ENCODE measurements around the gene TLK2.
A peak's percentile ranks its signal among the peaks of the same experiment; 100 is the strongest.

The TLK2 gene

DNA sequence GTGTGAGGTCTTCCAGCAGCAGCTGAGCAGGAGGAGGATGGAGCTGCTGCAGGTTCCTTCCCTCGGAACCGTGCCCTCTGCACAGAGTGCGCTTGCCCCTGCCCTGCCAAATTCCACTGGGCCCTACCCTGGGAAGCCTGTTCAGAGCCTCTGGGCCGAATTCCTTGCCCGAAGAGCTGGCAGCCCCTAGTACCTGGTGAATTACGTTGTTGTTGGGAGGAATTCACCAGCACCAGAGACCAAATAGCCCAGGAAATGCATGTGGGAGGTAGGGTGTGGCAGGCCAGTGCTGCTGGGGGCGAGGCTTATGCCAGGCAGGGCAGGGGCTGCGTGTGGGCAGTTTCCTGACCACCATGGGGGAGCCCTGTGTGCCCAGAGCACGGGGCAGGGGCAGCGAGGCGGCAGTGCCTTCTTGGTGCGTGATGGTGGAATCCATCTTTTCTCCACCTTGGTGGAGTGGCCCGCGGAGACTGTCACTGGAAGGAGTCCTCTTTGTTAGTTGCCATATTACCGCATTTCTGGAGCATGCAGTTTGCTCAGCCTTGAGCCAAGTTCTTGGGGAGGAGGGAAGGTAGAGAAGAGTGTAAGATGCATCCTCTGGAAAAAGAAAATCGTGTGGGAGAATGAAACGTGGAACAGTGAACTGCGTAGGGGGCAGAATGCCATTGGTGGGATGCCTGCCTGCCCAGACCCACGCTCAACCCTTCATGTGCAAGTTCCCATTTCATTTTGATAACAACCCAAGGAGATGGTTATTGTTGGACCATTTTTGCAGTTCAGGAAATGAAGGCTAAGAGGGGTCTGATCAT is 151.1 kb downstream of the TLK2 start:
- no peak for DNase-seq

DNA sequence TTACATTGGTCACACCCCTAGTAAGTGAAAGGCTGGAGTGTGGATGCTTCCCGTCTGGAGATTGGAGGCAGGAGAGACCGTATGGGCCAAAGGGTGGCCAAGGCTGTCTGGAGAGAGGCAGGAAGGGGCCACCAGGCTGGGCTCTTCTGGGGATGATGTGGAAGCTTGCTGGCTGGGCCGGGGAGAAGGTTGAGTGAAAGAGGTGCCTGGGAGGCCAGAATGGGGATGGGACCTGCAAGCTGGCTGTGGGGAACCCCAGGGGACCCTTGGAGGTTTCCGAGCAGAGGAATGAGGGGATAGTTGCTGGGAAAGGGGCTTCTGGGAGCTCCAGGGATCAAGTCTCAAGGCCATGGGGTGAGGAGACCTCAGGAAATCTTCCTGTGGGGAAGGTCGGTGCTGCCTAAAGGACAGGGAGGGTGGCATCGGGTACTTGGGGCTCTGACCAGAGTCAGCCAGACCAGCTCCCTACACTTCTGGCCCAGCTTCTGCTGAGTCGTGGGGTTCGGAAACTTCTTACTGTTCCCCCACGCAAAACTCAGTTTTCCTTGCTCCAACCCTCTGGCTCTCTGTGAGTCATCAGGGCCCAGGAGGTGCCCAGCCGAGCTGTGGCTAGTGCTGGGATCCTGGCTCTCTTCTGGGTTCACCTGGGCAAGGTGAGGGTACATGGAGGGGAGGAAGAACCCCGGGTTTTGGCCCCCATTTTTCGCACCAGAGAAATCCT is 151.9 kb downstream of the TLK2 start:
- peak; percentile 29 for DNase-seq

DNA sequence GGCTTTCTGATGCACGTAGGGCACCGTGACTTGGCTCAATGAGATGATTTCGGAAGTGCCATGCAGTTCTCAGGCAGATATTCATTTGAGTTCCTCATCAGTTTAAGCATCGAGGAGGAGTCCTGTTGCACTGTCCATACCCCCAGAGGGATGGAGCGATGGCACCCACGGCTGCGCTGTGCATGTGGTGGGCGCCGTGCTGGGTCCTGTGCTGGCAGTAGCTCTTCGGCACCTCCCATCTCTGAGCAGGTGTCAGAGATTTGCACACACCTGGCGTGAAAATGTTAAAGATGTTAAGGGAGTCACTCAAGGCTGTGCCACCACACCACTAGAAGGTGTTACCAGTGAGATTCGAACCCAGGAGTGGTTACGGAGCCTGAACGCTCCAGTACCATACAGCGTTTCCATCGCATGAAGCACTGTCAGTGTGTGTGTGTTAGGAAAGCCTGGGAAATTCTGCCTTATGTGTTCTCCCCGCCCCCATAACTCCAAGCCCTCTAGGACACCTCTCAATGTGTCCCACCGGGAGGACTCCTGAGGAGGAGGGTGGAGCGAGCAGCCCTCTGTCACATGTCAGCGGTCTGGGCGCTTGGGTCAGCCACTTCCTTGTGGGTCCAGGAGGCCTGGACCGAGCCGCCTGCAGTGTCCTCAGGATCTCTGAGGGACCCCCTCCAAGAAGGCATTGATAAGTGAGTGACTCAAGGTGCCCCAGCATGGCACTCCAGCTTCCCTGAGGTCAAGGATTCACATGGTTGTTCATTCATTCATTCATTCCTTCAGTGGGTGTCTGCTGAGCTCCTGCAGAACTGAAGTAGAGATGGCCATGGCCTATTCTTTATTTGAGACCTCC is 152.7 kb downstream of the TLK2 start:
- DNase-seq, result no peak

DNA sequence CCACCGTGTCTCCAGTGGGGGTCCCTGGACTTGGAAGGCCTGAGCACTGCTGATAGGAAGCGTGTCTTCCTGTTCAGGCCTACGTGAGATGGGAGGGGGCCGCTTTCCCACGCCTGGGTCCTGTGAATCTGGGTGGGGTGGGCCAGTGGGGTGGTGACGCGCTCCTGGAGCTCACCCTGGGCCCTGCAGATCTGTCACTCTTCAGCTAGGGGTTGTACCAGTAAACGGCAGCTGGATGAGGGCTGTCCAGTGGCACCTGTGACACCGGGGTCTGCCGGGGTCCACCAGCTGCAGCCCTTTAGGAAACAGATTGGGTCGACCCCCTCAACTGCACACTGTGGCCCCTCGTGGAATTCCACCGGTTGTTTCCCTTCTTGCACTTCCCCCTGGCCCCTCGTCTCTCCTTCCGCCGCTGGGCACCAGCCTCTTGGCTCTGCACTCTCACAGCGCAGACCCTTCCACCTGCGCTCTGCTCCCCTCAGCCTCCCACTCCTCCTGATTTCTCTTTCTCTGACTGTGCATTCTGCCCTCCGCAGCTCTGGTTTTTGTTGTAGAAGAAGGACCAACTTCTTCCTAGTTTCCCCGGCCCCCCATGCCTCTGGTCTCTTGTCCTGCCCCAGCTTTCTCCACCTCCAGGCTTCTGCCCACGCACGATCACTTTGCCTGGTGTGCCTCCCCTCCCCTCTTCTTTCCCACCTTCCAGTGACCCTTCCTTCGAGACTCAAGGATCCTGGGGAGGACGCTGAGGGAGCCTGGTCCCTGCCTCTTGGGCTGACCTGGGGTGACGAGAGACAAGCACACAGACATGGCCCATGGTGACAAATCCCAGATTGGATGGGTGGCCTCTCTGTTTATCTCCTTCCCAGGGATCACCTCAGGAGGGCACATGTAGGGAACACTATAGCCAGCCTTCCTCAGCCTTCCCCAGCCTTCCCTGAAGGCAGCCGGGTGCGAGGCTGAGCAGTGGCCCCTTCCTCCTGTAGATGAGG is 153.6 kb downstream of the TLK2 start:
- no peak for DNase-seq

DNA sequence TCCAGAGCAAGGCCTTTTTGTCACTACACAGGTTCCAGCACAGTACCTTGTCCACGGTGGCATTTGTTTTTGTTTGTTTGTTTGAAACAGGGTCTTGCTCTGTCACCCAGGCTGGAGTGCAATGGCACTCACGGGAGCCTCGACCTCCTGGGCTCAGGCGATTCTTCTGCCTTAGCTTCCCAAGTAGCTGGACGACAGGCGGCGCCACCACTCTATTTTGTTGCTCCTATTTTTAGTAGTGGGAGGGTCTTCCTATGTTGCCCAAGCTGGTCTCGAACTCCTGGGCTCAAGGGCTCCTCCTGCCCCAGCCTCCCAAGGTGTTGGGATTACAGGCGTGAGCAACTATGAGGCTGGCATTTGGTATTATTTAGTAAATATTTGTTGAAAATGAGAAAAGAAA is 159.2 kb downstream of the TLK2 start:
- no peak for DNase-seq

DNA sequence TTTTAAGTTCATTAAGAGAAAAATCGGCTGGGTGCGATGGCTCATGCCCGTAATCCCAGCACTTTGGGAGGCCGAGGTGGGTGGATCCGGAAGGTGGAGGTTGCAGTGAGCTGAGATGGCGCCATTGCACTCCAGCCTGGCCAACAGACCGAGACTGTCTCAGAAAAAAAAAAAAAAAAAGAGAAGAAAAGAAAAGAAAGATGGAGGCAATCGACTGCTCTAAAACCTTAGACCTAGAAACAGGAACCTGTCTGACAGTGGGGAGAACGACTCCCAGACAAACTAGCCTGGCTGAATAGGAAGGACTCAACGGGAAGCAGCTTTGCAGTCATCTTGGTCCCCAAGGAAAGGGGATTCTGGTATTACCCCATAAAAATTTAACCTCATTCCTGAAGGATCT is 162.5 kb downstream of the TLK2 start:
- no peak for DNase-seq

DNA sequence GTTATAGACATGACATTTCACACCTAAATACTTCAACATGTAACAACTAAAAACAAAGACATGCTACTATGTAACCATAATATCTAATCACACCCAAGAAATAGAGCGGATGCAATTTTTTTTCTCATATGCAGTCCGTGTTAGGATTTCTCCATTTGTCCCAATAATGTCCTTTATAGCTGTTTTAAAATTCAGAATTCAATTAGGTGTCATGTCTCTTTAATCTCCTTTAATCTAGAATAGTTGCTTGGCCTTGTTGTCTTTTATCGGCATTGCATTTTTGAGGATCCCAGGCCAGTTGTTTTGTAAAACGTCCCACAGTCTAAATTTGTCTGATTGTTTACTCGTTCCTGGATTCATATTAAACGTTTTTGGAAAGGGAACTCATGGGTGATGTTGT is 163.3 kb downstream of the TLK2 start:
- no peak for DNase-seq

DNA sequence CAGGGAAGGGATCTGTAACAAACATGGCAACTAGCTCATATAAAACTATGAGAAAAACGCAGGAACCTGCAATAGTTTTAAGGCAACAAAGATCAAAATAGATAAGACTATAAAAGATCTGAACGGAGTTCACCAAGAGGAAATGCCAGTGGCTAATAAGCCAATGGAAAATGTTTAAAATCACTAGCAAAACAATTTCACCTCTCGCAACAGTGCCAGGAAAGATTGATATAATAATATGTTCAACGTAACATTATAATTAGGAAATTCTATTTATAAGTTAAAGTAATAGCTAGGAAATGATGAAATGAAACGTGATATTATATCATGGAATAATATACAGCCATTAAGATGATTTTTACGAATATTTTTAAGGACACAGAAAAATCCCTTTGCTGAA is 164.9 kb downstream of the TLK2 start:
- DNase-seq, result no peak

DNA sequence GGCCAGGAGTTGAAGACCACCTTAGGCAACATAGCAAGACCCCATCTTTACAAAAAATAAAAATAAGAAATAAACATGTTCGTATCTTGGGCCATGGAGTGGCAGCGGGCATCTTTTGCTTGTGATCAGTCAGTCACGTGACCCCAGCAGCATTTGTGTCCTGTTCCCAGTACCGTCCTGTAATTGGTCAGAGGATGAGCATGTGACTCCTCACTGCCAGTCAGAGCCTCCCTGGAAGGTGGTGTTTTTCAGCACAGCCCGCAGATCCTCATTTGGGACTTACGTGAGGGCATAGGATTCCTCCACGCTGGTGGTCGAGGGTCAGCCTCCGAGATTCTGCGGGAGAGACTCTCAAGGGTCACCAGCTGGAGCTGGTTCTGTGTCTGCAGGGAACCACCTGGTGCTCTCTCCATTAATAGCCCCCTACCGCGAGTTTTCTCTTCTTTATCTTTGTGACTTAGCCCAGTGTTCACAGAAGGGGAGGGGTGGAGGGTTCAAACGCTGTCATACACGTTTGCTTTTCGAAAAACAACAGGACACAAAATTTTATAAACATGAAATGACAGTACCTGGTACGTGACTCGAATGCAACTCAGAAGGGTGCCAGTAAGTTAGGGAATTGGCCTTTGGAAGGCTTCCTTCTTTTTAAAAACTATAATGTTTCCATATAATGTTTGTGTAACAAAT is 166.0 kb downstream of the TLK2 start:
- peak; percentile 21 for DNase-seq

DNA sequence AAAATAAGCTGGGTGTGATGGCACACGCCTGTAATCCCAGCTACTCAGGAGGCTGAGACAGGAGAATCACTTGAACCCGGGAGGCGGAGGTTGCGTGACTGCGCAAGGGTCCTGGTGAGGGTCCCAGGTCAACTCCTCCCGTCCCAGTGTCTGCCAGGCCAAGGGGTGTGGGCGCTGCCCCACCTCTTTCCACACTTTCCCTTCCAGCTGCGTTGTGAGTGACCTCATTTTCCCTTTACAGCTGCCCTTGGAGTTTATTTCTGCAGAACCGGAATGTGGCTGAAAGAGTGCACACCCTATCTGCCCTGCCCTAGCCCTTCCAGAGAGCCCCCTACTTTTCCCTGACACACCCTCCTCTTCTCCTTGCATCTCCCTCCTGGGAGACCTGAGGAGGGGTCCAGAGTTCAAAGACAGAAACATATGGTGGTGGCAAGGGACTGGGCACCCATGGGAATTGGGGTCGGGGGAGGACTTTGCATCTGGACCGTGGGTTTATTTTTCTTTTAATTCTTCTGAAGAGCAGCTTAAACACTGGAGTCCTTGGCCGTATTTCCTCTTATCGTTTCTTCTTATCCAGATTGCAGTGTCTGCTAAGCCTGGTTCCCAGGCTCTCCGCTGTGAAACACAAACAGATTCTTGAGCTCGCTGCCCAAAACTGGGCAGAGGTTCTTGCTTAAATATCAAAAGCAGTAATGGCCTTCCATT is 169.8 kb downstream of the TLK2 start:
- DNase-seq, result no peak

DNA sequence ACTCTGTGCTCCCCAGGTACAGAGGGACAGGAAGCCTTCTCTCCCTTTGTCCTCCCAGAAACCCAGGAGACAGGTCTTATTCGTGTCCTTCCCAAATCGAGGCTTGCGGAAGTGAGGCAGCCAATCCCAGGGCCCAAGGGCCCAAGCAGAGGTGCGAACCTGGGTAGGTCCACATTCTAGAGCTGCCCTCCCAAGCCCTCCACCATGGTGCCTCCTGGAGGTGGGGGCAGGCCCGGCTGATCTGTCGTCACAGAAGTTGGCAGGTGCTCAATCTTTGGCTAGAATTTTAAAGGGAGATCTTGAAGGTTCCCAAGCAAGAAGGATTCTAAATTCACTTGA is 170.3 kb downstream of the TLK2 start:
- DNase-seq, result no peak

DNA sequence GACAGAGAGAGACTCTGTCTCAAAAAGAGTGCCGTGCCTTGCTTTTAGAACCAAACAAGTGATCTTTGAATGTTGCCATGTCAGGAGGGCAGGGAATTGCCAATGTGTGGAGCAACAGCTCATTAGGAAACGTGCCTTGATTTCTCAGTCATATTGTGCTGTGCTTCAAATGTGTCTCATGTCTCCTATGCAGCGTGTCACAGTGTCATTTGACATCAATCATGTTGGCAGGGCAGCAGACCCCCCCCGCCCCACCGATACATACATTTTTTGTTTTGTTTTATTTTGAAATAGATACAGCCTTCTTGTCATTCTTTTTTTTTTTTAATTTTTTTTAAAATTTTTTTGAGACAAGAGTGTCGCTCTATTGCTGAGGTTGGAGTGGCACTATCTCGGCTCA is 170.9 kb downstream of the TLK2 start:
- no peak for DNase-seq

DNA sequence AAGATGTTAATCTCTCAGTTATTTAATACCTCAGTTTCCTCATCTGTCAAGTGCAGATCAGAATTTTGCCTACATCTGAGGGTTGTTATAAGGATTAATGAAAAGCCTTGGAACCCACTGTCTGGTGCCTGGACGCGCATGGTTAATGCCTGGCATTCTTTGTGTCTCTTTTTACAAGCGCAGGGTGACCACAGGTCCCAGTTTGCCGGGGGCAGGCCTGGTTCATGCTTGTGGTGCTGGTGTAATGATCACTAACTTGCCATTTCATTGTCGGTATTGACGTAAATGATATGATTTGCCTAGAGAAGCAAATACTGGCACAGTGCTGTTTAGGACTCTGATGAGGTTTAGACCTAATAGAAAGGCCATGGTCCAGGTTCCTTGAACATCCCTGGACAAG is 172.0 kb downstream of the TLK2 start:
- no peak for DNase-seq

DNA sequence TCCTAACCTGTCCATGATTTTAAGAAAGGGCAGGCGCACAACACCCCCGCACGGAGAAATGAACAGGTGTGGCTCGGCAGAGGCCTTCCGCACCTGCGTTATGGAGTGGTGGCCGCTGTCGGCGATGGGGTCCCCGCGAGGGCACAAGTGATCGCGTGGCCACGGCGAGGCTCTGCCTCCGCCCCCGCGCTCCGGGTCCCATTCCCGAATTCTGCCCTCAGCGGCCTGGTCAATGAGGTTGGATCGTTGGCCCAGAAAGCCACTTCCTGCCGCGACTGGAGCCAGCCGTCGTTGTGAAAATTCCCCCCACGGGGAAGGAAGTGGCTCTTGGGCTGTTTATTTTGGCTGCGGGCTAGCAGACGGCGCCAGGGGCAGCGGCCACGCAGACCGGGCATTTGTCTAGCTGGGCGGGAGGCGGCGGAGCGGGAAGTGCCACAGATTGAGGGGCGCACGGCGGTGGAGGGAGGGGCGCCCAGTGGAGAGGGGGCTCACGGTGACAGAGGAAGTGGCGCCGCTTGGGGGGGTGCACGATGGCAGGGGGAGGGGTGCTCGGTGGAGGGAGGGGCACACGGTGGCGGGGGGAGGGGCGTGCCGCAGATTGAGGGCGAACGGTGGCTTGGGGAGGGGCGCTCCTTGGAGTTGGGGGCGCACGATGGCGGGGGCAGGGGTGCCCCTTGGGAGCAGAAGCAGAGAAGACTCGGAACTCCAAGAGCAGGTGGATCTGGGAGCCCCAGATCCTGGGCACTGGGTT is 173.8 kb downstream of the TLK2 start:
- peak; percentile 89 for DNase-seq

DNA sequence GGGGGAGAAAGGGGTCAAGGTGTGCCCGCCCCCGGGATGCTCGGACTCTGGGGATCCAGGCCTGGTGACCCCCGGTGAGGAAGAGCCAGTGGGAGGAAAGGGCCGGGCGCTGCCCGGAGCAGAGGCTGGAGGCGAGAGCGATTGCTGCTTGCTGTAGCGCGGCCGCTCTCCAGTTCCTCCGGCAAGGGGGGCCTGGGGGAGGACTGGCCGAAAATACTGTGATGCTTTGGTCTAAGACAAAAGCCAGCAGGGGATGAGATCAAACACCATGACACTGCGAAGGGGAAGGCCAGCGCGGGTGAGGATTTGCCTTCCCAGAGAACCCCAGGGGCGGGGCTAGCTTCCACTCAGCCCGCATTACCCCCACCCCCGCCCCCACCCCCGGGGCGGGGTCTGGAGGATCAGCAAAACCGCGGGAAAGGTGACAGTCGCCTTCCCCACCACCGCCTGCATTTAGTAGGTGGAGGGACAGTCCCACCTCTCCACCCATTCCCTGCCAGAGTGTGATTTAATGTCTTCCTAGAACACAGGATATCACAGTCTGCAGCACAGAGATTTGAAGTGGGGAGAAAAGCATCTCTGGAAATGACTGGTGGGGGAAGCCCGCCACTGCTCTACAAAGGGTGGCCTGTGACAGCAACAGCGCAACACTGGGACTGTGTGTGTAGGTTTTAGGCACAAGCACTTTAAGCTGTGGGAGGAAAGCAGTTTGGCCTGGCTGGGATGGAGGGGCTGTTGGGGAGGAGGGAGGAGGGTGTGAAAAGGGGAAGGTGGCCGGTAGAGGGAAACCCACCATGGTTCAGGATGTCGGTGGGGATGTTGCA is 174.6 kb downstream of the TLK2 start:
- peak; percentile 78 for DNase-seq

DNA sequence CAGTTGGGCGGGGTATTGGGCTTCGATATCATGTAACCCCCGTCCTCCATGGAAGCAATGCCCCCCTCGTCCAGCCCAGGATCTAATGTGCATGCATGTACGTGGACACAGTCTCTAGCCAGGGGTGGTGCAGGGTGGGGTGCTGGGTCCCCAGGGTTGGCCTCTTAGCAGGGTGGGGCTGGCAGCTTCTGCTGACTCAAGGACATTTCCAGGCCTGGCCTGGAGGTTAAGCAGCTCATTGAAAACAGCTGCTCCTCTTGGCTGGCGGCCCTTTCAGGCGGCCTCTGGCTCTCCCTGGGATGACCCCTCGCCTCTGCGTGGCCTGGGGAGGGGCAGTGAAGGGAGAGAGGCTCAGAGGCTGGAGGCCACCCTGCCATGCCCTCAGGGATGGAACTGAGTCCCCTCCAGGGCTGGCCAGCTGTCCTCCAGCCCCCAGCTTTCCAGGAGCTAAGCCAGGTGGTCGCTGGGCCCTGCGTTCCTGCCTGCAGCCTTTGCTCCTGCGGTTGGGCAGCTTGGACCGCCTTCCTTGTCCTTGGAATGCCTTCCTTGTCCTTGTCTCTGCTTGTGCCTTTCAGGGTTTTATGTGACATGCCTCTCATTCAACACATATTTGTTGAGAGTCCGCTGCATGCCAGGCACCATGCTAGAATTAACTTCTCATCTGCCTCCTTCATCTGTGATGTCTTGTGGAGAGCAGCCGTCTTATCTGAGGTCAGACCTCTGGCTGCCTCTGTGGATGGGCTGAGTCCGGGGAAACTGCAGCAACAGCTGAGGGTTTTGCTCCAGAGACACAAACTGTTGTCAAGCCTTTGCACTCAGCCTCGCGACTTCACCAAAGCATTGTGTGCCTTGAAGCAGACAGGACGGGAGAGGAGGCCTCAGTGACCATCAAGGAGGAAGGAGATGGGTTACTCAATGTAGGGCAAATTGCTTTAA is 175.5 kb downstream of the TLK2 start:
- peak; percentile 44 for DNase-seq

DNA sequence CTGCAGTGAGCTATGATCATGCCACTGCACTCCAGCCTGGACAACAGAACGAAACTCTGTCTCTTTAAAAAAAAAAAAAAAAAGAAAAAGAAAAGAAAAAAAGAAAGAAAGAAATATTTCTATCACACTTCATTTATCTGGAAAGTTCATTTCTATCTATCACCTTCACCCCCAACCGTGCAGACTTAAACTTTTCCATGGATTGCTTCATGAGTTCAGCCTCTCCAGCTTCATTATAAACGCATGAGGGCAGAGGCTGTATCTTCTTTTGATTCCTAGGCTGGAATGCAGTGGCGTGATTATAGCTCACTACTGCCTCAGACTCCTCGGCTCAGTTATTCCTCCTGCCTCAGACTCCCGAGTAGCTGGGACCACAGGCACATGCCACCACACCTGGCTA is 177.0 kb downstream of the TLK2 start:
- no peak for DNase-seq

DNA sequence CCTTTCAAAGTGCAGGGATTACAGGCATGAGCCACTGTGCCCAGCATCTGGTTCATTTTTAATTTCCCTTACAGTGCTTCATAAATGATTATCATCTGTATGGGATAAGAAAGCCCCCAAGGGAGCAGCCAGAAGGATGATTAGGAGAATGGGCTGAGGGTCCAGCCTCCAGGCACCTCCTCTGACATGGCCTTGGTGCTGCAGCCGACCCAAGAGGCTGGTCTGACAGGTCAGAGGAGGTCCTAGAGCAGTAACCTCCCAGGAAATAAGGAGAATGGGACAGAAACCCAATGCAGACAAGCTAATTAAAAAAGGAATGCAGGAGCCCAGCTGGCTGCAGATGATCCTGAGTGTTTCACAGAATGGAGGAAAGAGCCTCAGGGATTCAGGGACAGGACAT is 177.8 kb downstream of the TLK2 start:
- no peak for DNase-seq

Data from fibroblast of skin of back (primary cell).